Body of pancreas (tissue), 4 donors: ENCODE results near the gene COL4A2. TPM values are rescaled to one million over a fixed set of nuclear protein-coding genes. Genes with fewer than 3 reads are reported as not detected.

Experiments
- ATAC-seq: fragments of 150-250 bp; one replicate; pipeline ENCODE4 v1.9.1; 2016
- DNase-seq, 4 donors: peaks; one replicate each; pipeline ENCODE4 v3.0.0-alpha.2; 2019
- H3K27ac ChIP-seq, 4 donors: fragments of 200-600 bp; sonication (generic); 1 replicate in 3 of 4; 2 replicates in 1 of 4; pipeline versions ENCODE4 v1.5.1 to v1.6.1; 2016 to 2019; ENCODE audit warnings: mild to moderate bottlenecking in 1 of 4, mixed read lengths in 1 of 4, moderate library complexity in 1 of 4
- H3K27me3 ChIP-seq, 2 donors: fragments of 200-600 bp; sonication (generic); one replicate each; pipeline ENCODE4 v1.6.0; 2016; ENCODE audit warnings: mild to moderate bottlenecking in 1 of 2
- H3K36me3 ChIP-seq, 2 donors: fragments of 200-600 bp; sonication (generic); replicated peaks in 1 of 2; 2 replicates each; pipeline ENCODE4 v1.5.1; 2016; ENCODE audit warnings: low read depth in 2 of 2; ENCODE audit not compliant: insufficient read depth in 1 of 2
- H3K4me1 ChIP-seq: fragments of 200-600 bp; sonication (generic); one replicate; pipeline ENCODE4 v1.6.0; 2016
- H3K4me3 ChIP-seq, 2 donors: fragments of 200-600 bp; sonication (generic); 1 replicate in 1 of 2; 2 replicates in 1 of 2; pipeline ENCODE4 v1.5.1; 2016 to 2019
- H3K9me3 ChIP-seq, 3 donors: fragments of 200-600 bp; sonication (generic); 1 replicate in 2 of 3; 2 replicates in 1 of 3; pipeline ENCODE4 v1.5.1; 2016
- CTCF ChIP-seq, 7 experiments: fragments of 450-650 bp in 4 of 7; fragments of 200-600 bp in 3 of 7; sonication (generic) in 3 of 7; IDR thresholded peaks; one replicate each; pipeline ENCODE4 v1.5.1; 2016 to 2019; ENCODE audit warnings: antibody characterized with exemption in 7 of 7
- POLR2A ChIP-seq, 3 donors: fragments of 450-650 bp; IDR thresholded peaks; one replicate each; pipeline ENCODE4 v1.6.1; 2016; ENCODE audit warnings: antibody characterized with exemption in 3 of 3, mild to moderate bottlenecking in 2 of 3
- WGBS, 2 donors: methylation state at CpG; one replicate each; pipeline ENCODE4 v1.1.5; 2017; 5-methylcytosine and 5-hydroxymethylcytosine counted together
- intact Hi-C: fragments of 100-400 bp; cut with DNase I; formaldehyde crosslinking; loops from one replicate; pipeline ENCODE4 v1.15.1; 2023
- total RNA-seq, 2 donors: library from RNA; depleted of rRNA; stranded (reverse); fragments of >200 nt; gene quantifications; one replicate each; pipeline ENCODE4 v1.1.0, GENCODE V29; 2016

The COL4A2 gene
- total RNA-seq, 2 donors from 2014 or later: 69.3 to 230 TPM

- Histone ChIP-seq H3K36me3 (no peaks in the 10 kb centered on the region), H3K4me1 (peaks cover 25% of the 10 kb centered on the region), H3K4me3 (no peak overlapping the region), H3K9me3 (no peaks in the 10 kb centered on the region), H3K27me3 (no peaks in the 10 kb centered on the region), H3K27ac (peak overlapping the region in 3 of 4 donors; percentile 5 to 21 (median 18))
- ATAC-seq (no peak), DNase-seq (no peak)
- no peak for TF ChIP-seq CTCF (IDR thresholded peaks at IDR 0.05)
- TF ChIP-seq POLR2A (IDR thresholded peaks at IDR 0.05): no peak
- intact Hi-C loops: no loop called here
- WGBS, 2 donors: 46 to 65% methylated on average over 10 of the region's 10 CpGs
Measured at GRCh38 chr13:110299283-110299840, 7.7 kb upstream of the COL4A2 start.

GRCh38 chr13:110300090-110300815 lies 6.8 kb upstream of the COL4A2 start:
- TF ChIP-seq CTCF (IDR thresholded peaks at IDR 0.05) (no peak), POLR2A (IDR thresholded peaks at IDR 0.05) (no peak)
- Histone ChIP-seq H3K4me1 (peaks cover 30% of the 10 kb centered on the region), H3K9me3 (no peaks in the 10 kb centered on the region), H3K27me3 (no peaks in the 10 kb centered on the region), H3K36me3 (no peaks in the 10 kb centered on the region), H3K4me3 (no peak overlapping the region), H3K27ac (no peak overlapping the region)
- WGBS, 2 donors: 38% methylated on average over 3 of the region's 3 CpGs
- intact Hi-C loops: no loop called here
- ATAC-seq (no peak), DNase-seq (no peak)

- DNase-seq: no peak
- intact Hi-C loops: no loop called here
Measured at GRCh38 chr13:110301083-110301482, 6.0 kb upstream of the COL4A2 start.

GRCh38 chr13:110301606-110302553 lies 5.2 kb upstream of the COL4A2 start:
- Histone ChIP-seq H3K36me3 (no peaks in the 10 kb centered on the region), H3K27me3 (no peaks in the 10 kb centered on the region), H3K4me3 (no peak overlapping the region), H3K4me1 (peaks cover 34% of the 10 kb centered on the region), H3K27ac (peak overlapping the region in 1 of 4 donors; percentile 68), H3K9me3 (no peaks in the 10 kb centered on the region)
- no peak for ATAC-seq
- TF ChIP-seq CTCF (IDR thresholded peaks at IDR 0.05) (no peak), POLR2A (IDR thresholded peaks at IDR 0.05) (no peak)
- 60 to 66% methylated on average over 21 of the region's 21 CpGs for WGBS, 2 donors
- intact Hi-C loops: no loop called here
- DNase-seq: no peak

More at GRCh38 chr13:110301083-110301482, 6.0 kb upstream of the COL4A2 start:
- ATAC-seq: no peak
- Histone ChIP-seq H3K36me3 (no peaks in the 10 kb centered on the region), H3K27ac (no peak overlapping the region), H3K4me1 (peaks cover 30% of the 10 kb centered on the region), H3K9me3 (no peaks in the 10 kb centered on the region), H3K27me3 (no peaks in the 10 kb centered on the region), H3K4me3 (no peak overlapping the region)
- no peak for TF ChIP-seq POLR2A (IDR thresholded peaks at IDR 0.05)
- no peak for TF ChIP-seq CTCF (IDR thresholded peaks at IDR 0.05)
- 37 to 43% methylated on average over 5 of the region's 5 CpGs for WGBS, 2 donors
